ENCODE data around the gene PPARG.

- TF ChIP-seq, protein P1, sequence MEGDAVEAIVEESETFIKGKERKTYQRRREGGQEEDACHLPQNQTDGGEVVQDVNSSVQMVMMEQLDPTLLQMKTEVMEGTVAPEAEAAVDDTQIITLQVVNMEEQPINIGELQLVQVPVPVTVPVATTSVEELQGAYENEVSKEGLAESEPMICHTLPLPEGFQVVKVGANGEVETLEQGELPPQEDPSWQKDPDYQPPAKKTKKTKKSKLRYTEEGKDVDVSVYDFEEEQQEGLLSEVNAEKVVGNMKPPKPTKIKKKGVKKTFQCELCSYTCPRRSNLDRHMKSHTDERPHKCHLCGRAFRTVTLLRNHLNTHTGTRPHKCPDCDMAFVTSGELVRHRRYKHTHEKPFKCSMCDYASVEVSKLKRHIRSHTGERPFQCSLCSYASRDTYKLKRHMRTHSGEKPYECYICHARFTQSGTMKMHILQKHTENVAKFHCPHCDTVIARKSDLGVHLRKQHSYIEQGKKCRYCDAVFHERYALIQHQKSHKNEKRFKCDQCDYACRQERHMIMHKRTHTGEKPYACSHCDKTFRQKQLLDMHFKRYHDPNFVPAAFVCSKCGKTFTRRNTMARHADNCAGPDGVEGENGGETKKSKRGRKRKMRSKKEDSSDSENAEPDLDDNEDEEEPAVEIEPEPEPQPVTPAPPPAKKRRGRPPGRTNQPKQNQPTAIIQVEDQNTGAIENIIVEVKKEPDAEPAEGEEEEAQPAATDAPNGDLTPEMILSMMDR (IDR thresholded peaks at IDR 0.05) = no peak
- TF ChIP-seq POLR2A (IDR thresholded peaks at IDR 0.05) = no peak
These were observed 189.5 kb downstream of the PPARG start for GRCh38 chr3:12478326-12478725.

All from body of pancreas (tissue), 4 donors.